A549 (cell line): ENCODE measurements around the gene FAM131A. TPM values are rescaled to one million over a fixed set of nuclear protein-coding genes. Genes with fewer than 3 reads are reported as not detected.

ENCODE experiments used
- ATAC-seq, 2 experiments: fragments of 200-7000 bp in 1 of 2; fragments of >200 bp in 1 of 2; cut with Nextera tagmentation in 1 of 2; cut with Tn5 transposase in 1 of 2; 3 replicates each; pipeline versions ENCODE4 v1.8.0 to v1.9.1; 2018 to 2020; ENCODE audit warnings: mild to moderate bottlenecking in 1 of 2, moderate library complexity in 1 of 2
- CTCF ChIA-PET: fragments of 300-600 bp; sonication (Branson Sonifier 250); formaldehyde crosslinking; extraction: SDS; loops from one replicate; lab custom pipeline; 2021; ENCODE audit warnings: antibody characterized with exemption, inconsistent platforms; lab: Yijun Ruan, JAX
- POLR2A ChIA-PET: fragments of 350-600 bp; formaldehyde crosslinking; extraction: SDS; loops from one replicate; lab custom pipeline; 2021; ENCODE audit warnings: antibody characterized with exemption, inconsistent platforms; lab: Yijun Ruan, JAX
- DNase-seq, 2 experiments: peaks; one replicate each; pipeline versions ENCODE4 v3.0.0 to v3.0.0-alpha.2; 2011 to 2016; ENCODE audit warnings: low read depth in 1 of 2, low spot score in 1 of 2
- FAIRE-seq: peaks from 2 replicates; lab custom pipeline; 2011; peaks lifted over from hg19 to GRCh38; lab: Jason Lieb, UNC
- H3K27ac ChIP-seq, 2 experiments: fragments of >200 bp; sonication (Bioruptor Twin); formaldehyde crosslinking; 3 replicates each; pipeline ENCODE4 v1.5.1; 2016 to 2017
- H3K4me1 ChIP-seq: fragments of >200 bp; sonication (Bioruptor Twin); formaldehyde crosslinking; 3 replicates; pipeline ENCODE4 v1.6.1; 2016
- H3K4me2 ChIP-seq: fragments of >200 bp; sonication (Bioruptor Twin); formaldehyde crosslinking; 3 replicates; pipeline ENCODE4 v1.6.1; 2016
- H3K4me3 ChIP-seq: fragments of >200 bp; sonication (Bioruptor Twin); formaldehyde crosslinking; 3 replicates; pipeline ENCODE4 v1.5.1; 2016
- H3K9me3 ChIP-seq: fragments of >200 bp; sonication (Bioruptor Twin); formaldehyde crosslinking; 3 replicates; pipeline ENCODE4 v1.6.1; 2016
- CBX2 ChIP-seq: fragments of 200-600 bp; sonication (generic); IDR thresholded peaks from 2 replicates; pipeline ENCODE4 v1.6.1; 2016; ENCODE audit warnings: low read depth, mild to moderate bottlenecking, borderline replicate concordance
- CEBPB ChIP-seq, 2 experiments: fragments of >200 bp in 1 of 2; sonication (Bioruptor Twin) in 1 of 2; formaldehyde crosslinking in 1 of 2; IDR thresholded peaks; 2 replicates each; pipeline ENCODE4 v1.6.1; 2012 to 2016
- CHD2 ChIP-seq: fragments of 150-350 bp; IDR thresholded peaks from 2 replicates; pipeline ENCODE4 v1.6.1; 2014; ENCODE audit warnings: low read length; ENCODE audit not compliant: partially characterized antibody
- EHF ChIP-seq: fragments of 250-450 bp; sonication (Bioruptor Pico); IDR thresholded peaks from 2 replicates; pipeline ENCODE4 v1.5.0; 2020; ENCODE audit warnings: mild to moderate bottlenecking
- HDAC2 ChIP-seq: fragments of 200-600 bp; sonication (generic); IDR thresholded peaks from 2 replicates; pipeline ENCODE4 v1.6.1; 2016
- HEYL ChIP-seq: fragments of 250-450 bp; sonication (Bioruptor Pico); IDR thresholded peaks from 2 replicates; pipeline ENCODE4 v1.8.0; 2021; ENCODE audit warnings: mild to moderate bottlenecking, moderate library complexity
- HOXB13 ChIP-seq: fragments of 250-450 bp; sonication (Bioruptor Pico); IDR thresholded peaks from 2 replicates; pipeline ENCODE4 v1.5.0; 2020; ENCODE audit warnings: low read depth, mild to moderate bottlenecking, moderate library complexity
- JUN ChIP-seq, 2 experiments: fragments of >200 bp; sonication (Bioruptor Twin); formaldehyde crosslinking; IDR thresholded peaks; 2 replicates in 1 of 2; 3 replicates in 1 of 2; pipeline ENCODE4 v1.6.1; 2016 to 2017
- JUNB ChIP-seq: fragments of >200 bp; sonication (Bioruptor Twin); formaldehyde crosslinking; IDR thresholded peaks from 2 replicates; pipeline ENCODE4 v1.6.1; 2016
- KDM1A ChIP-seq: fragments of 200-600 bp; sonication (generic); IDR thresholded peaks from 2 replicates; pipeline ENCODE4 v1.6.1; 2016; ENCODE audit warnings: low read depth, mild to moderate bottlenecking
- MAZ ChIP-seq: fragments of 150-350 bp; IDR thresholded peaks from 2 replicates; pipeline ENCODE4 v1.6.1; 2014; ENCODE audit warnings: antibody characterized with exemption, low read depth, low read length, borderline replicate concordance
- POLR2A ChIP-seq: IDR thresholded peaks from 2 replicates; pipeline ENCODE4 v1.6.1; 2012; ENCODE audit warnings: mild to moderate bottlenecking, low read length
- RCOR1 ChIP-seq: fragments of 150-350 bp; IDR thresholded peaks from 2 replicates; pipeline ENCODE4 v1.6.1; 2014; ENCODE audit warnings: antibody characterized with exemption, low read length, low read depth
- RFX5 ChIP-seq: fragments of 450-650 bp; IDR thresholded peaks from 2 replicates; pipeline ENCODE4 v1.7.1; 2014; ENCODE audit warnings: antibody characterized with exemption, mild to moderate bottlenecking, moderate library complexity
- SREBF2 ChIP-seq: fragments of 450-650 bp; IDR thresholded peaks from 2 replicates; pipeline ENCODE4 v1.6.1; 2014; ENCODE audit warnings: mild to moderate bottlenecking, moderate library complexity
- TFCP2L1 ChIP-seq: fragments of 250-450 bp; sonication (Bioruptor Pico); IDR thresholded peaks from 2 replicates; pipeline ENCODE4 v1.5.0; 2021; ENCODE audit warnings: mild to moderate bottlenecking
- WGBS: methylation state at CpG from one replicate; pipeline ENCODE4 v1.1.6; 2017; ENCODE audit errors: missing lambda C conversion rate; 5-methylcytosine and 5-hydroxymethylcytosine counted together
- polyA plus RNA-seq, 4 experiments: library from polyadenylated mRNA; depleted of rRNA in 3 of 4; stranded (reverse); fragments of >200 nt; fragmentation: RNase III in 1 of 4; extraction: RNeasy Plus Mini Kit Qiagen cat#74134 plus additional on column Dnase treatment in 1 of 4; gene quantifications; 2 replicates in 3 of 4; 3 replicates in 1 of 4; pipeline ENCODE4 v1.2.3, GENCODE V29; 2011 to 2017
- TF ChIP-seq, protein P1 (sequence below): IDR thresholded peaks from 2 replicates; pipeline ENCODE4 v1.6.1; 2012
- TF ChIP-seq, protein P2 (sequence below): fragments of 250-450 bp; sonication (Bioruptor Pico); IDR thresholded peaks from 2 replicates; pipeline ENCODE4 v1.5.0; 2020; ENCODE audit warnings: low read depth, mild to moderate bottlenecking, moderate library complexity
- TF ChIP-seq, protein P3 (sequence below): fragments of >200 bp; sonication (Bioruptor Twin); formaldehyde crosslinking; IDR thresholded peaks from 3 replicates; pipeline ENCODE4 v1.6.1; 2016
- TF ChIP-seq, protein P4 (sequence below): fragments of 450-650 bp; IDR thresholded peaks from 2 replicates; pipeline ENCODE4 v1.6.1; 2014; ENCODE audit warnings: antibody characterized with exemption

FAM131A gene
- polyA plus RNA-seq, 2 of the 4 experiments (the other 2 are of a cell fraction), result 5.2 to 6.1 TPM

DNA sequence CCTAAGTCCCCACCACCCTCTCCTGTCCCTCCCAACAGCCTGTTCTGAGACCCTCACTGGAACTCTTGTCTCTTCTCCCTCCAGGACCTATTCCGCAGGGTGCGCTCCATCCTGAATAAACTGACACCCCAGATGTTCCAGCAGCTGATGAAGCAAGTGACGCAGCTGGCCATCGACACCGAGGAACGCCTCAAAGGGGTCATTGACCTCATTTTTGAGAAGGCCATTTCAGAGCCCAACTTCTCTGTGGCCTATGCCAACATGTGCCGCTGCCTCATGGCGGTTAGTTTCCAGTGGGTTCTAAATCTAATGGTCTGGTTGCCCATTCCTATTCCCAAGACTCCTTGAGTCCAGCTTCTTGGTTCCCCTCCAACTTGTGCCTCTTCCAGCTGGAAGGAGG lies 13.7 kb upstream of the FAM131A start:
- Histone ChIP-seq H3K4me2 (no peak overlapping the region), H3K9me3 (no peaks in the 10 kb centered on the region), H3K27ac (no peak overlapping the region), H3K4me3 (no peak overlapping the region), H3K4me1 (peaks cover 24% of the 10 kb centered on the region)
- TF ChIP-seq POLR2A (no peak), CEBPB (IDR thresholded peaks at IDR 0.05) (no peak)
- ATAC-seq (no peak), FAIRE-seq (no peak), DNase-seq (no peak)
- ChIA-PET POLR2A (no interaction called here), CTCF (interaction anchor here (1.2 to 1.4 kb wide), 2 partner anchors 14 to 32 kb away, joined by 4 read pairs; partner anchors contain the start of gene FAM131A)
- 96% methylated on average over 8 of the region's 8 CpGs for WGBS

DNA sequence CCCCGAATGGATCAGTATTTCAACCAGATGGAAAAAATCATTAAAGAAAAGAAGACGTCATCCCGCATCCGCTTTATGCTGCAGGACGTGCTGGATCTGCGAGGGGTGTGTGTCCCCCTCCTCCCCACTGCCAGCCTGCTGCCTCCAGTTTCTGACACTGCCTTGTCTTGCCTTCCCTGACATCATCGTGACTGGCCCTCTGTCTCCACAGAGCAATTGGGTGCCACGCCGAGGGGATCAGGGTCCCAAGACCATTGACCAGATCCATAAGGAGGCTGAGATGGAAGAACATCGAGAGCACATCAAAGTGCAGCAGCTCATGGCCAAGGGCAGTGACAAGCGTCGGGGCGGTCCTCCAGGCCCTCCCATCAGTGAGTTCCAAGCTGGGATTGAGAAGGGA lies 12.1 kb upstream of the FAM131A start:
- Histone ChIP-seq H3K4me3 (no peak overlapping the region), H3K4me1 (peaks cover 11% of the 10 kb centered on the region), H3K4me2 (no peak overlapping the region), H3K9me3 (no peaks in the 10 kb centered on the region), H3K27ac (no peak overlapping the region)
- 95% methylated on average over 13 of the region's 13 CpGs for WGBS
- DNase-seq (no peak), ATAC-seq (no peak), FAIRE-seq (no peak)
- ChIA-PET CTCF (interaction anchor here (1.4 kb wide), 2 partner anchors 10 to 30 kb away, joined by 3 to 4 read pairs; no protein-coding TSS in a partner anchor), POLR2A (no interaction called here)
- TF ChIP-seq MAZ, result no peak
- TF ChIP-seq RFX5, result no peak
- TF ChIP-seq CBX2, result no peak
- TF ChIP-seq KDM1A, result no peak
- TF ChIP-seq HEYL, result no peak
- TF ChIP-seq TFCP2L1 (CRISPR knock-in tag), result no peak
- TF ChIP-seq RCOR1, result no peak
- TF ChIP-seq CEBPB (IDR thresholded peaks at IDR 0.05), result no peak
- no peak for TF ChIP-seq CHD2

DNA sequence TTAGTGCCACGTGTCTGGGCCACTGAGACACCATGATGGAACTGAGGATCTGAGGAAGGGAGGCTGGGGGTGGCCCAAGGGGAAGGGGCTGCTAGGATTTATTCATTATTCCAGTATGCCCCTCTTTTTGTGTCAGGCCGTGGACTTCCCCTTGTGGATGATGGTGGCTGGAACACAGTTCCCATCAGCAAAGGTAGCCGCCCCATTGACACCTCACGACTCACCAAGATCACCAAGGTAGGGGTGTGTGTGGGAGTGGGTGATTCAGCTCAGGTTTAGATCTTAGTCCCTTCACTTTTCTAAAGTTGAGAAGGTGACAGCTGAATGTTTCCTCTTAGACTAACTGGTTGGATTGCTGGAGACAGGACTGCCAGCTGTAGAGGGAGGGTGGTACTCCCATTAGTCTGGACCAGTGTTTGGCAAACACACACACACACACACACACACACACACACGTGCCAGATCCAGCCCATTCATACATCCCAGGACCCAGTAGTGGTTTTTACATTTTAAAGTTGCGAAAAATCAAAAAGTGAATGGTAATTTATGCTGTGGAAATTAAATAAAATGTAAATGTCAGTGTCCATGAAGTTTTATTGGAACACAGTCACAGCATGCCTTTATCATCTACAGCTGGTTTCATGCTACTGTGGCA lies 11.6 kb upstream of the FAM131A start:
- no peak for DNase-seq

More for the DNA sequence above, 11.6 kb upstream of the FAM131A start:
- ChIA-PET POLR2A (no interaction called here), CTCF (interaction anchor here (1.4 to 2.0 kb wide), 3 partner anchors 9 to 28 kb away, joined by 3 to 7 read pairs (median 4); no protein-coding TSS in a partner anchor)
- FAIRE-seq, result no peak
- Histone ChIP-seq H3K4me3 (no peak overlapping the region), H3K27ac (no peak overlapping the region), H3K9me3 (no peaks in the 10 kb centered on the region), H3K4me2 (no peak overlapping the region), H3K4me1 (peaks cover 6% of the 10 kb centered on the region; the same call in 2 of the 3 replicates)
- no peak for ATAC-seq
- no peak for TF ChIP-seq HOXB13
- TF ChIP-seq, protein P1, sequence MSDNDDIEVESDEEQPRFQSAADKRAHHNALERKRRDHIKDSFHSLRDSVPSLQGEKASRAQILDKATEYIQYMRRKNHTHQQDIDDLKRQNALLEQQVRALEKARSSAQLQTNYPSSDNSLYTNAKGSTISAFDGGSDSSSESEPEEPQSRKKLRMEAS, result no peak
- TF ChIP-seq EHF (CRISPR knock-in tag), result no peak
- no peak for TF ChIP-seq HDAC2
- TF ChIP-seq, protein P2, sequence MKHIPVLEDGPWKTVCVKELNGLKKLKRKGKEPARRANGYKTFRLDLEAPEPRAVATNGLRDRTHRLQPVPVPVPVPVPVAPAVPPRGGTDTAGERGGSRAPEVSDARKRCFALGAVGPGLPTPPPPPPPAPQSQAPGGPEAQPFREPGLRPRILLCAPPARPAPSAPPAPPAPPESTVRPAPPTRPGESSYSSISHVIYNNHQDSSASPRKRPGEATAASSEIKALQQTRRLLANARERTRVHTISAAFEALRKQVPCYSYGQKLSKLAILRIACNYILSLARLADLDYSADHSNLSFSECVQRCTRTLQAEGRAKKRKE, result no peak
- TF ChIP-seq JUNB, result no peak
- TF ChIP-seq SREBF2, result no peak
- TF ChIP-seq, protein P3, sequence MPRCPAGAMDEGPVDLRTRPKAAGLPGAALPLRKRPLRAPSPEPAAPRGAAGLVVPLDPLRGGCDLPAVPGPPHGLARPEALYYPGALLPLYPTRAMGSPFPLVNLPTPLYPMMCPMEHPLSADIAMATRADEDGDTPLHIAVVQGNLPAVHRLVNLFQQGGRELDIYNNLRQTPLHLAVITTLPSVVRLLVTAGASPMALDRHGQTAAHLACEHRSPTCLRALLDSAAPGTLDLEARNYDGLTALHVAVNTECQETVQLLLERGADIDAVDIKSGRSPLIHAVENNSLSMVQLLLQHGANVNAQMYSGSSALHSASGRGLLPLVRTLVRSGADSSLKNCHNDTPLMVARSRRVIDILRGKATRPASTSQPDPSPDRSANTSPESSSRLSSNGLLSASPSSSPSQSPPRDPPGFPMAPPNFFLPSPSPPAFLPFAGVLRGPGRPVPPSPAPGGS, result no peak
- TF ChIP-seq JUN (IDR thresholded peaks at IDR 0.05), result no peak
- TF ChIP-seq, protein P4, sequence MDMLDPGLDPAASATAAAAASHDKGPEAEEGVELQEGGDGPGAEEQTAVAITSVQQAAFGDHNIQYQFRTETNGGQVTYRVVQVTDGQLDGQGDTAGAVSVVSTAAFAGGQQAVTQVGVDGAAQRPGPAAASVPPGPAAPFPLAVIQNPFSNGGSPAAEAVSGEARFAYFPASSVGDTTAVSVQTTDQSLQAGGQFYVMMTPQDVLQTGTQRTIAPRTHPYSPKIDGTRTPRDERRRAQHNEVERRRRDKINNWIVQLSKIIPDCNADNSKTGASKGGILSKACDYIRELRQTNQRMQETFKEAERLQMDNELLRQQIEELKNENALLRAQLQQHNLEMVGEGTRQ, result no peak
- 88% methylated on average over 5 of the region's 6 CpGs for WGBS
